IPS-15b (cell line): ENCODE measurements around the gene TNKS2.

Experiments
- H3K27me3 ChIP-seq: one replicate; pipeline ENCODE4 v1.6.1; 2013; ENCODE audit warnings: low read length; ENCODE audit not compliant: control insufficient read depth, insufficient read depth
- H3K36me3 ChIP-seq: one replicate; pipeline ENCODE4 v1.6.1; 2013; ENCODE audit warnings: low read length; ENCODE audit not compliant: control insufficient read depth, insufficient read depth
- H3K4me1 ChIP-seq: one replicate; pipeline ENCODE4 v1.6.1; 2013; ENCODE audit warnings: mild to moderate bottlenecking, low read length; ENCODE audit not compliant: control insufficient read depth, insufficient read depth
- H3K4me3 ChIP-seq: one replicate; pipeline ENCODE4 v1.5.1; 2013; ENCODE audit warnings: low read depth, low read length
- H3K9ac ChIP-seq: one replicate; pipeline ENCODE4 v1.6.1; 2013; ENCODE audit warnings: low read depth, mild to moderate bottlenecking, low read length
- H3K9me3 ChIP-seq: one replicate; pipeline ENCODE4 v1.6.1; 2013; ENCODE audit warnings: mild to moderate bottlenecking, low read length; ENCODE audit not compliant: control insufficient read depth, insufficient read depth

Gene TNKS2

DNA sequence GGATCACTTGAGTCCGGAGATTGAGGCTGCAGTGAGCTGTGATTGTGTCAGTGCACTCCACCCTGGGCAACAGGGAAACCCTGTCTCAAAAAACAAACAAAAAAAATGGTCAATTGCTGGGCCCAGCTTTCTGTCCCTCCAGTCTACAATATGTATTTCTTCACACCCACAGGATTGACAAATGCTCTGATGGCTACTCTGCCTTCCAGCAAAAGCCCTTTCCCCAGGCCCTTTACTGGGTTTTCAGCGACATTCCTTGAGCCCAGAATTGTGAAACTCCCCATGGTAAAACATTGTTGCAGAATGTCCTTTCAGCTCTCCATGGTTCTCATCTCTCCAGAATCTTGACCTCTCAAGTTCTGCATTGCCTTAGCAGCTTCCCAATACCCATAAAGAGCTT is 23.7 kb upstream of the TNKS2 start:
- no peaks in the 10 kb centered on the region for H3K36me3 ChIP-seq
- no peaks in the 10 kb centered on the region for H3K4me1 ChIP-seq
- no peaks in the 10 kb centered on the region for H3K27me3 ChIP-seq
- no peak overlapping the region for H3K9ac ChIP-seq
- H3K4me3 ChIP-seq: no peak overlapping the region
- H3K9me3 ChIP-seq: no peaks in the 10 kb centered on the region

GRCh38 chr10:91775731-91776130 is 22.5 kb upstream of the TNKS2 start:
- H3K9me3 ChIP-seq: no peaks in the 10 kb centered on the region

GRCh38 chr10:91776266-91776665 is 22.0 kb upstream of the TNKS2 start:
- H3K36me3 ChIP-seq: no peaks in the 10 kb centered on the region
- no peaks in the 10 kb centered on the region for H3K4me1 ChIP-seq
- H3K9ac ChIP-seq: no peak overlapping the region
- no peaks in the 10 kb centered on the region for H3K9me3 ChIP-seq
- H3K4me3 ChIP-seq: no peak overlapping the region
- H3K27me3 ChIP-seq: no peaks in the 10 kb centered on the region

More at GRCh38 chr10:91775731-91776130, 22.5 kb upstream of the TNKS2 start:
- no peaks in the 10 kb centered on the region for H3K36me3 ChIP-seq
- H3K4me1 ChIP-seq: no peaks in the 10 kb centered on the region
- no peak overlapping the region for H3K9ac ChIP-seq
- no peak overlapping the region for H3K4me3 ChIP-seq
- no peaks in the 10 kb centered on the region for H3K27me3 ChIP-seq

GRCh38 chr10:91778485-91778884 is 19.7 kb upstream of the TNKS2 start:
- Histone ChIP-seq H3K9ac (no peak overlapping the region), H3K36me3 (no peaks in the 10 kb centered on the region), H3K27me3 (no peaks in the 10 kb centered on the region), H3K9me3 (no peaks in the 10 kb centered on the region), H3K4me3 (no peak overlapping the region), H3K4me1 (peaks cover 7% of the 10 kb centered on the region)

- no peaks in the 10 kb centered on the region for H3K27me3 ChIP-seq
- peaks cover 7% of the 10 kb centered on the region for H3K4me1 ChIP-seq
- no peak overlapping the region for H3K4me3 ChIP-seq
- H3K36me3 ChIP-seq: no peaks in the 10 kb centered on the region
- no peak overlapping the region for H3K9ac ChIP-seq
- H3K9me3 ChIP-seq: no peaks in the 10 kb centered on the region
Measured at GRCh38 chr10:91779011-91779605, 19.1 kb upstream of the TNKS2 start.

GRCh38 chr10:91782539-91782938 is 15.7 kb upstream of the TNKS2 start:
- H3K36me3 ChIP-seq: no peaks in the 10 kb centered on the region
- H3K9ac ChIP-seq: no peak overlapping the region
- no peak overlapping the region for H3K4me3 ChIP-seq
- H3K4me1 ChIP-seq: peaks cover 9% of the 10 kb centered on the region
- H3K27me3 ChIP-seq: no peaks in the 10 kb centered on the region
- H3K9me3 ChIP-seq: no peaks in the 10 kb centered on the region

- Histone ChIP-seq H3K4me3 (no peak overlapping the region), H3K9me3 (no peaks in the 10 kb centered on the region), H3K27me3 (no peaks in the 10 kb centered on the region), H3K36me3 (no peaks in the 10 kb centered on the region), H3K9ac (no peak overlapping the region), H3K4me1 (peaks cover 18% of the 10 kb centered on the region)
Measured at GRCh38 chr10:91785830-91786229, 12.4 kb upstream of the TNKS2 start.

DNA sequence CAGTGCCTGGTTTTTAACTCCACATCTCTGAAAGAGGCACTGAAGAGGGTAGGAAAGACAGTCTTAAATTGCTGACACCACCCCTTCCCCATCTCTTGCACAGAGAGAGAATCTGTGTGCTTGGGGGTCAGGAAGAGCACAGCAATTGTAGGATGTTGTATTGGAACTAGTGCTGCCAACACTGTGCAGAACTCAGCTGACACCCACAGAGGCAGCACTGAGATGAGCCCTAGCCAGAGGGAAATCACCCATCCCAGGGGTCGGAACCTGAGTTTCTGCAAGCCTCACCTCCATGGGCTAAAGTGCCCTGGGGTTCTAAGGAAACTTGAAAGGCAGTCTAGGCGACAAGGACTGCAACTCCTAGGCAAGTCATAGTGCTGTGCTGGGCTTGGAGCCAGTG is 11.0 kb upstream of the TNKS2 start:
- no peaks in the 10 kb centered on the region for H3K9me3 ChIP-seq
- no peak overlapping the region for H3K9ac ChIP-seq
- H3K4me3 ChIP-seq: no peak overlapping the region
- peaks cover 18% of the 10 kb centered on the region for H3K4me1 ChIP-seq
- H3K36me3 ChIP-seq: no peaks in the 10 kb centered on the region
- no peaks in the 10 kb centered on the region for H3K27me3 ChIP-seq

- Histone ChIP-seq H3K36me3 (no peaks in the 10 kb centered on the region), H3K4me1 (peaks cover 14% of the 10 kb centered on the region), H3K27me3 (no peaks in the 10 kb centered on the region), H3K4me3 (no peak overlapping the region), H3K9ac (no peak overlapping the region), H3K9me3 (no peaks in the 10 kb centered on the region)
Measured at GRCh38 chr10:91787810-91788209, 10.4 kb upstream of the TNKS2 start.

DNA sequence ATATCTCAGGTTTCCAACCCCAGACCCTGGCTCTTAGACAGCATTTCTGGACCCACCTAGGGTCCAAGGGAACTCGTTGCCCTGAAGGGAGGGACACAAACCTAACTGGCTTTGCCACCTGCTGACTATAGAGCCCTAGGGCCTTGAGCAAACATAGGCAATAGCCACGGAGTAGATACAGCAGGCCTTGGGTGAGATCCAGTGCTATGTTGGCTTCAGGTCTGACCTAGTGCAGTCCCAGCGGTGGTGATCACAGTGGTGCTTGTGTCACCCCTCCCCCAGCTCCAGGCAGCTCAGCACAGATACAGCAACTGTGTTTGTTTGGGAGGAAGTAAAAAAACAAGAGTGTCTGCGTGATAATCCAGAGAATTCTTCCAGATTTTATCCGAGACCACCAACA is 9.7 kb upstream of the TNKS2 start:
- no peaks in the 10 kb centered on the region for H3K9me3 ChIP-seq
- H3K36me3 ChIP-seq: no peaks in the 10 kb centered on the region
- no peak overlapping the region for H3K9ac ChIP-seq
- H3K27me3 ChIP-seq: no peaks in the 10 kb centered on the region
- no peak overlapping the region for H3K4me3 ChIP-seq
- H3K4me1 ChIP-seq: peaks cover 12% of the 10 kb centered on the region

GRCh38 chr10:91796331-91797047 is 1.7 kb upstream of the TNKS2 start:
- Histone ChIP-seq H3K9ac (no peak overlapping the region), H3K4me1 (peaks cover 21% of the 10 kb centered on the region), H3K36me3 (no peaks in the 10 kb centered on the region), H3K27me3 (no peaks in the 10 kb centered on the region), H3K9me3 (no peaks in the 10 kb centered on the region), H3K4me3 (peak overlapping the region; percentile 84)

- Histone ChIP-seq H3K4me3 (peak overlapping the region; percentile 84), H3K9ac (no peak overlapping the region), H3K4me1 (peaks cover 21% of the 10 kb centered on the region), H3K36me3 (no peaks in the 10 kb centered on the region), H3K9me3 (no peaks in the 10 kb centered on the region), H3K27me3 (no peaks in the 10 kb centered on the region)
Measured at GRCh38 chr10:91797048-91797690, 1.1 kb upstream of the TNKS2 start.
